Uterus (tissue), 2 donors: ENCODE data around the gene TMEM245.

Source experiments
- CTCF ChIP-seq, 4 experiments: fragments of 200-600 bp in 2 of 4; fragments of 450-650 bp in 2 of 4; sonication (generic) in 2 of 4; IDR thresholded peaks; one replicate each; pipeline ENCODE4 v1.5.1; 2016 to 2019; ENCODE audit warnings: antibody characterized with exemption in 4 of 4, mild to moderate bottlenecking in 2 of 4, moderate library complexity in 1 of 4
- POLR2A ChIP-seq, 2 donors: fragments of 450-650 bp; IDR thresholded peaks; one replicate each; pipeline ENCODE4 v1.6.1; 2016; ENCODE audit warnings: antibody characterized with exemption in 2 of 2, mild to moderate bottlenecking in 1 of 2, moderate library complexity in 1 of 2

GRCh38 chr9:109115931-109116526 lies 3.7 kb downstream of the TMEM245 start:
- no peak for TF ChIP-seq CTCF (IDR thresholded peaks at IDR 0.05)
- TF ChIP-seq POLR2A (IDR thresholded peaks at IDR 0.05) = no peak
